ENCODE measurements around the gene SLC29A3.

GRCh38 chr10:71408436-71409225 is 89.6 kb downstream of the SLC29A3 start:
- TF ChIP-seq, protein P1, sequence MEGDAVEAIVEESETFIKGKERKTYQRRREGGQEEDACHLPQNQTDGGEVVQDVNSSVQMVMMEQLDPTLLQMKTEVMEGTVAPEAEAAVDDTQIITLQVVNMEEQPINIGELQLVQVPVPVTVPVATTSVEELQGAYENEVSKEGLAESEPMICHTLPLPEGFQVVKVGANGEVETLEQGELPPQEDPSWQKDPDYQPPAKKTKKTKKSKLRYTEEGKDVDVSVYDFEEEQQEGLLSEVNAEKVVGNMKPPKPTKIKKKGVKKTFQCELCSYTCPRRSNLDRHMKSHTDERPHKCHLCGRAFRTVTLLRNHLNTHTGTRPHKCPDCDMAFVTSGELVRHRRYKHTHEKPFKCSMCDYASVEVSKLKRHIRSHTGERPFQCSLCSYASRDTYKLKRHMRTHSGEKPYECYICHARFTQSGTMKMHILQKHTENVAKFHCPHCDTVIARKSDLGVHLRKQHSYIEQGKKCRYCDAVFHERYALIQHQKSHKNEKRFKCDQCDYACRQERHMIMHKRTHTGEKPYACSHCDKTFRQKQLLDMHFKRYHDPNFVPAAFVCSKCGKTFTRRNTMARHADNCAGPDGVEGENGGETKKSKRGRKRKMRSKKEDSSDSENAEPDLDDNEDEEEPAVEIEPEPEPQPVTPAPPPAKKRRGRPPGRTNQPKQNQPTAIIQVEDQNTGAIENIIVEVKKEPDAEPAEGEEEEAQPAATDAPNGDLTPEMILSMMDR (IDR thresholded peaks at IDR 0.05) = no peak
- no peak for TF ChIP-seq POLR2A (IDR thresholded peaks at IDR 0.05)
